WTC11 (cell line): ENCODE measurements around the gene DGKZ. TPM values are rescaled to one million over a fixed set of nuclear protein-coding genes. Genes with fewer than 3 reads are reported as not detected.

Source experiments
- ATAC-seq: fragments of 200-7000 bp; cut with Tn5 transposase; 2 replicates; pipeline ENCODE4 v1.10.0; 2021; ENCODE audit warnings: mild to moderate bottlenecking, moderate library complexity
- CTCF ChIA-PET: fragments of 300-600 bp; sonication (Branson Sonifier 250); formaldehyde crosslinking; loops from one replicate; lab custom pipeline; 2021; ENCODE audit warnings: antibody characterized with exemption; lab: Charles Lee
- POLR2A ChIA-PET: fragments of 350-600 bp; sonication (Branson Sonifier 250); formaldehyde crosslinking; loops from one replicate; lab custom pipeline; 2021; ENCODE audit warnings: antibody characterized with exemption; lab: Charles Lee
- DNase-seq: peaks from one replicate; pipeline ENCODE4 v3.0.0; 2021; ENCODE audit warnings: low spot score
- H3K27ac Mint-ChIP-seq: 2 replicates; pipeline ENCODE4 v1.8.0; 2021; ENCODE audit warnings: mixed read lengths
- H3K27me3 Mint-ChIP-seq: 2 replicates; pipeline ENCODE4 v1.8.0; 2021; ENCODE audit warnings: low read depth, mild to moderate bottlenecking, moderate library complexity, mixed read lengths
- H3K36me3 Mint-ChIP-seq: 2 replicates; pipeline ENCODE4 v1.8.0; 2021; ENCODE audit warnings: mixed read lengths
- H3K4me1 Mint-ChIP-seq: 2 replicates; pipeline ENCODE4 v1.8.0; 2022; ENCODE audit warnings: mixed read lengths
- H3K4me3 Mint-ChIP-seq: 2 replicates; pipeline ENCODE4 v1.8.0; 2021; ENCODE audit warnings: mild to moderate bottlenecking, moderate library complexity, mixed read lengths
- H3K9me3 Mint-ChIP-seq: 2 replicates; pipeline ENCODE4 v1.8.0; 2021; ENCODE audit warnings: mixed read lengths
- ELF4 ChIP-seq: sonication (generic); formaldehyde crosslinking; IDR thresholded peaks from 2 replicates; pipeline ENCODE4 v1.8.1; 2022; ENCODE audit warnings: low read depth, mild to moderate bottlenecking, moderate library complexity, missing genetic modification reagents
- FOXK1 ChIP-seq: sonication (generic); formaldehyde crosslinking; IDR thresholded peaks from 2 replicates; pipeline ENCODE4 v1.8.0; 2022; ENCODE audit warnings: mild to moderate bottlenecking, moderate library complexity, missing genetic modification reagents
- GTF2I ChIP-seq: fragments of 250-450 bp; sonication (Bioruptor Pico); conservative IDR thresholded peaks from 2 replicates; pipeline ENCODE4 v1.4.0; 2021; ENCODE audit warnings: mild to moderate bottlenecking
- IRF2 ChIP-seq: sonication (generic); formaldehyde crosslinking; IDR thresholded peaks from 2 replicates; pipeline ENCODE4 v1.8.0; 2022; ENCODE audit warnings: low read depth, missing genetic modification reagents, borderline replicate concordance
- JAZF1 ChIP-seq: fragments of 250-450 bp; sonication (Bioruptor Pico); IDR thresholded peaks from 2 replicates; pipeline ENCODE4 v1.9.0; 2021; ENCODE audit warnings: moderate library complexity, mild to moderate bottlenecking, inconsistent platforms
- JUN ChIP-seq: sonication (generic); formaldehyde crosslinking; IDR thresholded peaks from 2 replicates; pipeline ENCODE4 v1.8.0; 2023; ENCODE audit warnings: mild to moderate bottlenecking, missing genetic modification reagents
- NFATC4 ChIP-seq: fragments of 250-450 bp; sonication (Bioruptor Pico); IDR thresholded peaks from 2 replicates; pipeline ENCODE4 v1.9.0; 2021; ENCODE audit warnings: mild to moderate bottlenecking
- NR2C2 ChIP-seq: sonication (generic); formaldehyde crosslinking; IDR thresholded peaks from 2 replicates; pipeline ENCODE4 v1.8.0; 2022; ENCODE audit warnings: mild to moderate bottlenecking, missing genetic modification reagents
- NR3C1 ChIP-seq: sonication (generic); formaldehyde crosslinking; conservative IDR thresholded peaks from 2 replicates; pipeline ENCODE4 v1.8.1; 2023; ENCODE audit warnings: low read depth, mild to moderate bottlenecking, missing genetic modification reagents
- SOX15 ChIP-seq: fragments of 250-450 bp; sonication (Bioruptor Pico); IDR thresholded peaks from 2 replicates; pipeline ENCODE4 v1.9.0; 2021; ENCODE audit warnings: mild to moderate bottlenecking
- ZBTB21 ChIP-seq: sonication (generic); formaldehyde crosslinking; IDR thresholded peaks from 2 replicates; pipeline ENCODE4 v1.8.1; 2023; ENCODE audit warnings: mild to moderate bottlenecking, missing genetic modification reagents, borderline replicate concordance
- ZNF263 ChIP-seq: sonication (generic); formaldehyde crosslinking; IDR thresholded peaks from 2 replicates; pipeline ENCODE4 v1.8.1; 2022; ENCODE audit warnings: low read depth, mild to moderate bottlenecking, moderate library complexity, missing genetic modification reagents
- total RNA-seq: library from RNA; stranded (reverse); gene quantifications from 3 replicates; pipeline ENCODE4 v1.2.3, GENCODE V29; 2021
- TF ChIP-seq, protein P1 (sequence below): fragments of 250-450 bp; sonication (Bioruptor Pico); IDR thresholded peaks from 2 replicates; pipeline ENCODE4 v1.8.0; 2021; ENCODE audit warnings: mild to moderate bottlenecking
- TF ChIP-seq, protein P2 (sequence below): sonication (generic); formaldehyde crosslinking; IDR thresholded peaks from 2 replicates; pipeline ENCODE4 v1.8.0; 2023; ENCODE audit warnings: mild to moderate bottlenecking, missing genetic modification reagents
- TF ChIP-seq, protein P3 (sequence below): sonication (generic); formaldehyde crosslinking; IDR thresholded peaks from 2 replicates; pipeline ENCODE4 v1.8.1; 2023; ENCODE audit warnings: mild to moderate bottlenecking, missing genetic modification reagents, moderate library complexity
- TF ChIP-seq, protein P4 (sequence below): sonication (generic); formaldehyde crosslinking; IDR thresholded peaks from 2 replicates; pipeline ENCODE4 v1.8.0; 2022; ENCODE audit warnings: mild to moderate bottlenecking, missing genetic modification reagents
- TF ChIP-seq, protein P5 (sequence below): fragments of 250-450 bp; sonication (Bioruptor Pico); IDR thresholded peaks from 2 replicates; pipeline ENCODE4 v2.1.2; 2022; ENCODE audit warnings: mild to moderate bottlenecking, moderate library complexity
- TF ChIP-seq, protein P6 (sequence below): sonication (generic); formaldehyde crosslinking; IDR thresholded peaks from 2 replicates; pipeline ENCODE4 v1.8.0; 2023; ENCODE audit warnings: missing genetic modification reagents, mild to moderate bottlenecking, borderline replicate concordance

DGKZ gene
- total RNA-seq, 1 experiment from 2014 or later: 139 TPM

DNA sequence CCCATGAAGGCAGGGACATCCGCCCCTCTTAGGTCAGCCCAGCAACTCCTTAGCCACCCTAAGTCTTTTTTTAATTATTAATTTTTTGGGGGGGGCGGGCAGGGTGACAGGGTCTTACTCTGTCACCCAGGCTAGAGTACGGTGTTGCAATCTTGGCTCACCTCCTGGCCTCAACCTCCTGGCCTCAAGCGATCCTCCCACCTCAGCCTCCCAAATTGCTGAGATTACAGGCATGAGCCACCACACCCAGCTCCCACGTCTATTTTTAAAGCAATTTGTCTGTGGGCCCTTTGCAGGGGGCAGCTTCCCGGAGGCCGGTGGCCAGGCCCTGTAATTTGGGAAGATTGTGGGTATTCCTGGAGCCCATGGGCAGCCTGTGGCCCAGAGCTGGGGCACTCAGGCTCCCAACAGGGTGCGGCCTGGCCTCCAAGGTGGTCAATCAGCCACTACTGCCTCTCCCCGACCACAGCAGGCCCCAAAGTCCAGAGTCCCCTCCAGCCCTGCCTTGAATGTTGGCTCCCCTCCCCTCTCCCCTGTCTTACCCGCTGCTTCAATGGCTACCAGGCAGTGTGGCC, 42.6 kb upstream of the DGKZ start:
- DNase-seq (no peak), ATAC-seq (no peak)
- Mint-ChIP-seq H3K27ac (no peak overlapping the region), H3K9me3 (no peaks in the 10 kb centered on the region), H3K4me3 (no peak overlapping the region), H3K27me3 (no peaks in the 10 kb centered on the region), H3K36me3 (0 out of 2 replicates have a peak, but pooled peaks cover 2% of the 10 kb centered on the region), H3K4me1 (peaks cover 19% of the 10 kb centered on the region)
- TF ChIP-seq NFATC4 (CRISPR knock-in tag) (no peak), JUN (CRISPR knock-in tag) (no peak)
- CTCF ChIA-PET: interaction anchor here (0.6 to 11.2 kb wide), 6 partner anchors 6 to 71 kb away, joined by 3 to 242 read pairs (median 6); partner anchors contain the start of gene CREB3L1
- POLR2A ChIA-PET: interaction anchor here (1.1 kb wide), 1 partner anchor 62 kb away, joined by 4 read pairs; no protein-coding TSS in a partner anchor

DNA sequence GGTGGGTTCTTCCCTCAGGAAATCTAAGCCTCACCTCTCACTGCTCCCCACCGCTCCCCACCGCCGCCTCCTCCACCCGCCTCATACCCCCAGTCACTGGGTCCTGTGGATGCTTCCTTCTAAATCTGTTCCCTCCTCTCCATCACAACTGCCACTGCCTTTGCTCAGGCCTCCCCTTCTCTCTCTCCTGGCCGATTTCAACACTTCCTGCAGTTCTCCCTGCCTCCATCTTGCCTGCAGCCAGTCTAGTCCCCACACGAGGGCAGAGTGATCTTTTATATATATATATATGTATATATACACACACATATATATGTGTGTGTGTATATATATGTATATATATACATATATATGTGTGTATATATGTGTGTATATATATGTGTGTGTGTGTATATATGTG, 42.0 kb upstream of the DGKZ start:
- Mint-ChIP-seq H3K4me3 (no peak overlapping the region), H3K9me3 (no peaks in the 10 kb centered on the region), H3K27me3 (no peaks in the 10 kb centered on the region), H3K27ac (peak overlapping the region; percentile 88; the same call in 1 of the 2 replicates), H3K36me3 (0 out of 2 replicates have a peak, but pooled peaks cover 2% of the 10 kb centered on the region), H3K4me1 (peaks cover 19% of the 10 kb centered on the region)
- no peak for DNase-seq
- no peak for ATAC-seq
- no peak for TF ChIP-seq IRF2 (CRISPR knock-in tag)
- POLR2A ChIA-PET: no interaction called here
- CTCF ChIA-PET: interaction anchor here (1.1 to 11.4 kb wide), 7 partner anchors 6 to 66 kb away, joined by 3 to 242 read pairs (median 8); partner anchors contain the start of gene CREB3L1

DNA sequence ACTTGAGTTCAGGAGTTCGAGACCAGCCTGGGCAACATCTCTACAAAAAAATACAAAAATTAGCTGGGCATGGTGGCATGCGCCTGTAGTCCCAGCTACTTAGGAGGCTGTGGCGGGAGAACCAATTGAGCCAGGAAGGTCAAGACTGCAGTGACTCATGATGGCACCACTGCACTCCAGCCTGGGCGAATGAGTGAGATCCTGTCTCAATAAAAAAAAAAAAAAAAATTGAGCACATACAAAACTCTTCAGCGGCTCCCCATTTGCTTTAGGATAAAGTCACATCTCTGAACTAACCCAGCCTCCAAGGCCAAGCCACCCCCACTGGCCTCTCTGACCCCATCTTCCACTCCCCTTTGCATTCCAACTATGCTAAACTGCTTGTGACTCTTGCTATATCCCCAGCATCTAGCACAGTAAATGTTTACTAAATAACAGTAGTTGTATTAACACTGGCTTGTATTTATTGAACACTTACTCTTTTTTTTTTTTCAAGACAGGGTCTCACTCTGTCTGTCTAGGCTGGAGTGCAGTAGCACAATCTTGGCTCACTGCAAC, 40.9 kb upstream of the DGKZ start:
- CTCF ChIA-PET: interaction anchor here (0.9 to 11.4 kb wide), 5 partner anchors 7 to 46 kb away, joined by 3 to 242 read pairs (median 6); partner anchors contain the start of gene CREB3L1

More for the DNA sequence above, 40.9 kb upstream of the DGKZ start:
- H3K9me3 Mint-ChIP-seq: no peaks in the 10 kb centered on the region
- POLR2A ChIA-PET: interaction anchor here (0.6 kb wide), 1 partner anchor 242 kb away, joined by 3 read pairs; no protein-coding TSS in a partner anchor
- 0 out of 2 replicates have a peak, but pooled peaks cover under 1% of the 10 kb centered on the region for H3K36me3 Mint-ChIP-seq
- H3K4me3 Mint-ChIP-seq: no peak overlapping the region
- peaks cover 19% of the 10 kb centered on the region for H3K4me1 Mint-ChIP-seq
- no peak for TF ChIP-seq ZNF263 (CRISPR knock-in tag)
- no peak for TF ChIP-seq SOX15
- TF ChIP-seq FOXK1: no peak
- no peak for TF ChIP-seq NR2C2 (CRISPR knock-in tag)
- TF ChIP-seq, protein P1, sequence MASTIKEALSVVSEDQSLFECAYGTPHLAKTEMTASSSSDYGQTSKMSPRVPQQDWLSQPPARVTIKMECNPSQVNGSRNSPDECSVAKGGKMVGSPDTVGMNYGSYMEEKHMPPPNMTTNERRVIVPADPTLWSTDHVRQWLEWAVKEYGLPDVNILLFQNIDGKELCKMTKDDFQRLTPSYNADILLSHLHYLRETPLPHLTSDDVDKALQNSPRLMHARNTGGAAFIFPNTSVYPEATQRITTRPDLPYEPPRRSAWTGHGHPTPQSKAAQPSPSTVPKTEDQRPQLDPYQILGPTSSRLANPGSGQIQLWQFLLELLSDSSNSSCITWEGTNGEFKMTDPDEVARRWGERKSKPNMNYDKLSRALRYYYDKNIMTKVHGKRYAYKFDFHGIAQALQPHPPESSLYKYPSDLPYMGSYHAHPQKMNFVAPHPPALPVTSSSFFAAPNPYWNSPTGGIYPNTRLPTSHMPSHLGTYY (CRISPR knock-in tag): no peak
- TF ChIP-seq ELF4 (CRISPR knock-in tag): no peak
- TF ChIP-seq, protein P2, sequence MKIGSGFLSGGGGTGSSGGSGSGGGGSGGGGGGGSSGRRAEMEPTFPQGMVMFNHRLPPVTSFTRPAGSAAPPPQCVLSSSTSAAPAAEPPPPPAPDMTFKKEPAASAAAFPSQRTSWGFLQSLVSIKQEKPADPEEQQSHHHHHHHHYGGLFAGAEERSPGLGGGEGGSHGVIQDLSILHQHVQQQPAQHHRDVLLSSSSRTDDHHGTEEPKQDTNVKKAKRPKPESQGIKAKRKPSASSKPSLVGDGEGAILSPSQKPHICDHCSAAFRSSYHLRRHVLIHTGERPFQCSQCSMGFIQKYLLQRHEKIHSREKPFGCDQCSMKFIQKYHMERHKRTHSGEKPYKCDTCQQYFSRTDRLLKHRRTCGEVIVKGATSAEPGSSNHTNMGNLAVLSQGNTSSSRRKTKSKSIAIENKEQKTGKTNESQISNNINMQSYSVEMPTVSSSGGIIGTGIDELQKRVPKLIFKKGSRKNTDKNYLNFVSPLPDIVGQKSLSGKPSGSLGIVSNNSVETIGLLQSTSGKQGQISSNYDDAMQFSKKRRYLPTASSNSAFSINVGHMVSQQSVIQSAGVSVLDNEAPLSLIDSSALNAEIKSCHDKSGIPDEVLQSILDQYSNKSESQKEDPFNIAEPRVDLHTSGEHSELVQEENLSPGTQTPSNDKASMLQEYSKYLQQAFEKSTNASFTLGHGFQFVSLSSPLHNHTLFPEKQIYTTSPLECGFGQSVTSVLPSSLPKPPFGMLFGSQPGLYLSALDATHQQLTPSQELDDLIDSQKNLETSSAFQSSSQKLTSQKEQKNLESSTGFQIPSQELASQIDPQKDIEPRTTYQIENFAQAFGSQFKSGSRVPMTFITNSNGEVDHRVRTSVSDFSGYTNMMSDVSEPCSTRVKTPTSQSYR: no peak
- TF ChIP-seq, protein P3, sequence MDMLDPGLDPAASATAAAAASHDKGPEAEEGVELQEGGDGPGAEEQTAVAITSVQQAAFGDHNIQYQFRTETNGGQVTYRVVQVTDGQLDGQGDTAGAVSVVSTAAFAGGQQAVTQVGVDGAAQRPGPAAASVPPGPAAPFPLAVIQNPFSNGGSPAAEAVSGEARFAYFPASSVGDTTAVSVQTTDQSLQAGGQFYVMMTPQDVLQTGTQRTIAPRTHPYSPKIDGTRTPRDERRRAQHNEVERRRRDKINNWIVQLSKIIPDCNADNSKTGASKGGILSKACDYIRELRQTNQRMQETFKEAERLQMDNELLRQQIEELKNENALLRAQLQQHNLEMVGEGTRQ (CRISPR knock-in tag): no peak
- TF ChIP-seq, protein P4, sequence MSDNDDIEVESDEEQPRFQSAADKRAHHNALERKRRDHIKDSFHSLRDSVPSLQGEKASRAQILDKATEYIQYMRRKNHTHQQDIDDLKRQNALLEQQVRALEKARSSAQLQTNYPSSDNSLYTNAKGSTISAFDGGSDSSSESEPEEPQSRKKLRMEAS (CRISPR knock-in tag): no peak
- no peak for TF ChIP-seq ZBTB21 (CRISPR knock-in tag)
- no peak for TF ChIP-seq NR3C1
- no peak for TF ChIP-seq JAZF1 (CRISPR knock-in tag)
- TF ChIP-seq GTF2I (CRISPR knock-in tag): no peak
- TF ChIP-seq, protein P5, sequence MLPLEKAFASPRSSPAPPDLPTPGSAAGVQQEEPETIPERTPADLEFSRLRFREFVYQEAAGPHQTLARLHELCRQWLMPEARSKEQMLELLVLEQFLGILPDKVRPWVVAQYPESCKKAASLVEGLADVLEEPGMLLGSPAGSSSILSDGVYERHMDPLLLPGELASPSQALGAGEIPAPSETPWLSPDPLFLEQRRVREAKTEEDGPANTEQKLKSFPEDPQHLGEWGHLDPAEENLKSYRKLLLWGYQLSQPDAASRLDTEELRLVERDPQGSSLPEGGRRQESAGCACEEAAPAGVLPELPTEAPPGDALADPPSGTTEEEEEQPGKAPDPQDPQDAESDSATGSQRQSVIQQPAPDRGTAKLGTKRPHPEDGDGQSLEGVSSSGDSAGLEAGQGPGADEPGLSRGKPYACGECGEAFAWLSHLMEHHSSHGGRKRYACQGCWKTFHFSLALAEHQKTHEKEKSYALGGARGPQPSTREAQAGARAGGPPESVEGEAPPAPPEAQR (CRISPR knock-in tag): no peak
- TF ChIP-seq, protein P6, sequence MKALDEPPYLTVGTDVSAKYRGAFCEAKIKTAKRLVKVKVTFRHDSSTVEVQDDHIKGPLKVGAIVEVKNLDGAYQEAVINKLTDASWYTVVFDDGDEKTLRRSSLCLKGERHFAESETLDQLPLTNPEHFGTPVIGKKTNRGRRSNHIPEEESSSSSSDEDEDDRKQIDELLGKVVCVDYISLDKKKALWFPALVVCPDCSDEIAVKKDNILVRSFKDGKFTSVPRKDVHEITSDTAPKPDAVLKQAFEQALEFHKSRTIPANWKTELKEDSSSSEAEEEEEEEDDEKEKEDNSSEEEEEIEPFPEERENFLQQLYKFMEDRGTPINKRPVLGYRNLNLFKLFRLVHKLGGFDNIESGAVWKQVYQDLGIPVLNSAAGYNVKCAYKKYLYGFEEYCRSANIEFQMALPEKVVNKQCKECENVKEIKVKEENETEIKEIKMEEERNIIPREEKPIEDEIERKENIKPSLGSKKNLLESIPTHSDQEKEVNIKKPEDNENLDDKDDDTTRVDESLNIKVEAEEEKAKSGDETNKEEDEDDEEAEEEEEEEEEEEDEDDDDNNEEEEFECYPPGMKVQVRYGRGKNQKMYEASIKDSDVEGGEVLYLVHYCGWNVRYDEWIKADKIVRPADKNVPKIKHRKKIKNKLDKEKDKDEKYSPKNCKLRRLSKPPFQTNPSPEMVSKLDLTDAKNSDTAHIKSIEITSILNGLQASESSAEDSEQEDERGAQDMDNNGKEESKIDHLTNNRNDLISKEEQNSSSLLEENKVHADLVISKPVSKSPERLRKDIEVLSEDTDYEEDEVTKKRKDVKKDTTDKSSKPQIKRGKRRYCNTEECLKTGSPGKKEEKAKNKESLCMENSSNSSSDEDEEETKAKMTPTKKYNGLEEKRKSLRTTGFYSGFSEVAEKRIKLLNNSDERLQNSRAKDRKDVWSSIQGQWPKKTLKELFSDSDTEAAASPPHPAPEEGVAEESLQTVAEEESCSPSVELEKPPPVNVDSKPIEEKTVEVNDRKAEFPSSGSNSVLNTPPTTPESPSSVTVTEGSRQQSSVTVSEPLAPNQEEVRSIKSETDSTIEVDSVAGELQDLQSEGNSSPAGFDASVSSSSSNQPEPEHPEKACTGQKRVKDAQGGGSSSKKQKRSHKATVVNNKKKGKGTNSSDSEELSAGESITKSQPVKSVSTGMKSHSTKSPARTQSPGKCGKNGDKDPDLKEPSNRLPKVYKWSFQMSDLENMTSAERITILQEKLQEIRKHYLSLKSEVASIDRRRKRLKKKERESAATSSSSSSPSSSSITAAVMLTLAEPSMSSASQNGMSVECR: no peak
- no peaks in the 10 kb centered on the region for H3K27me3 Mint-ChIP-seq
- ATAC-seq (no peak; the same call in 1 of the 2 replicates), DNase-seq (no peak)
- no peak overlapping the region for H3K27ac Mint-ChIP-seq
